ENCODE results near the gene UNCX. TPM values are rescaled to one million over a fixed set of nuclear protein-coding genes. Genes with fewer than 3 reads are reported as not detected.
"Not testable (repeated sequence)": the region's sequence is repeated elsewhere in the genome, so short reads cannot be mapped to it uniquely, and the experiment has no call there.

Gene UNCX
- total RNA-seq, 1 donor from 2014 or later, result not detected

- ATAC-seq (peak; percentile 80), DNase-seq (no peak)
- intact Hi-C loops (cut with DNase I), result no loop called here
These were observed 38.9 kb upstream of the UNCX start for GRCh38 chr7:1193593-1194424.

GRCh38 chr7:1196441-1196840, 36.2 kb upstream of the UNCX start:
- DNase-seq; intact Hi-C loops (cut with DNase I); H3K27ac ChIP-seq; ATAC-seq; H3K36me3 ChIP-seq; H3K4me3 ChIP-seq; H3K9me3 ChIP-seq; H3K4me1 ChIP-seq: not testable (repeated sequence)
- peaks cover 47% of the 10 kb centered on the region for H3K27me3 ChIP-seq

More at GRCh38 chr7:1193593-1194424, 38.9 kb upstream of the UNCX start:
- no peak overlapping the region for H3K27ac ChIP-seq
- TF ChIP-seq CTCF (IDR thresholded peaks at IDR 0.05), result peak; percentile 22
- no peak overlapping the region for H3K4me3 ChIP-seq
- H3K4me1 ChIP-seq, result no peaks in the 10 kb centered on the region
- H3K9me3 ChIP-seq, result no peaks in the 10 kb centered on the region
- H3K36me3 ChIP-seq, result no peaks in the 10 kb centered on the region
- H3K27me3 ChIP-seq, result peaks cover 34% of the 10 kb centered on the region

GRCh38 chr7:1196950-1197349, 35.7 kb upstream of the UNCX start:
- no peak overlapping the region for H3K27ac ChIP-seq
- peaks cover 47% of the 10 kb centered on the region for H3K27me3 ChIP-seq
- H3K9me3 ChIP-seq, result no peaks in the 10 kb centered on the region
- H3K36me3 ChIP-seq, result no peaks in the 10 kb centered on the region
- no peak overlapping the region for H3K4me3 ChIP-seq
- DNase-seq (no peak), ATAC-seq (no peak)
- no peaks in the 10 kb centered on the region for H3K4me1 ChIP-seq
- TF ChIP-seq CTCF (IDR thresholded peaks at IDR 0.05), result no peak
- intact Hi-C loops (cut with DNase I), result no loop called here

- intact Hi-C loops (cut with DNase I), result no loop called here
- Histone ChIP-seq H3K9me3 (no peaks in the 10 kb centered on the region), H3K4me1 (no peaks in the 10 kb centered on the region), H3K4me3 (no peak overlapping the region), H3K27ac (no peak overlapping the region), H3K36me3 (no peaks in the 10 kb centered on the region), H3K27me3 (peaks cover 43% of the 10 kb centered on the region)
- DNase-seq (no peak), ATAC-seq (no peak)
- no peak for TF ChIP-seq CTCF (IDR thresholded peaks at IDR 0.05)
These were observed 34.6 kb upstream of the UNCX start for GRCh38 chr7:1197997-1198625.

- no peak for ATAC-seq
- H3K4me3 ChIP-seq, result no peak overlapping the region
- no peak for DNase-seq
- no peaks in the 10 kb centered on the region for H3K4me1 ChIP-seq
- peaks cover 31% of the 10 kb centered on the region for H3K27me3 ChIP-seq
- intact Hi-C loops (cut with DNase I), result no loop called here
- no peaks in the 10 kb centered on the region for H3K9me3 ChIP-seq
- no peaks in the 10 kb centered on the region for H3K36me3 ChIP-seq
- H3K27ac ChIP-seq, result no peak overlapping the region
- no peak for TF ChIP-seq CTCF (IDR thresholded peaks at IDR 0.05)
These were observed 32.6 kb upstream of the UNCX start for GRCh38 chr7:1200045-1200444.

- DNase-seq (no peak), ATAC-seq (no peak)
- Histone ChIP-seq H3K4me1 (no peaks in the 10 kb centered on the region), H3K4me3 (no peak overlapping the region), H3K27me3 (peaks cover 30% of the 10 kb centered on the region), H3K9me3 (no peaks in the 10 kb centered on the region), H3K27ac (no peak overlapping the region), H3K36me3 (no peaks in the 10 kb centered on the region)
- no peak for TF ChIP-seq CTCF (IDR thresholded peaks at IDR 0.05)
- intact Hi-C loops (cut with DNase I), result no loop called here
These were observed 30.8 kb upstream of the UNCX start for GRCh38 chr7:1201916-1202315.

GRCh38 chr7:1202914-1203313, 29.8 kb upstream of the UNCX start:
- H3K27ac ChIP-seq; H3K9me3 ChIP-seq; H3K36me3 ChIP-seq; DNase-seq; ATAC-seq; H3K4me1 ChIP-seq; H3K4me3 ChIP-seq; intact Hi-C loops (cut with DNase I): not testable (repeated sequence)
- peaks cover 23% of the 10 kb centered on the region for H3K27me3 ChIP-seq

All from upper lobe of right lung (tissue), 1 donor.